GM12878 (cell line): ENCODE data around the gene VAV2. TPM values are rescaled to one million over a fixed set of nuclear protein-coding genes. Genes with fewer than 3 reads are reported as not detected.

Experiments
- ATAC-seq: fragments of 200-7000 bp; cut with Tn5 transposase; 3 replicates; pipeline ENCODE4 v1.9.1; 2020; ENCODE audit warnings: mild to moderate bottlenecking, moderate library complexity
- BruUV-seq: library from RNA; stranded (reverse); fragments of 400-500 nt; replicated peaks from 2 replicates; lab custom pipeline; 2021; lab: Mats Ljungman, UMichigan
- CTCF ChIA-PET: fragments of 300-600 bp; sonication (Branson Sonifier 250); formaldehyde crosslinking; extraction: SDS; loops from one replicate; lab custom pipeline; 2021; ENCODE audit warnings: inconsistent platforms; lab: Yijun Ruan, JAX
- POLR2A ChIA-PET: fragments of 350-600 bp; formaldehyde crosslinking; extraction: SDS; loops from one replicate; lab custom pipeline; 2021; ENCODE audit warnings: inconsistent platforms; lab: Charles Lee
- RAD21 ChIA-PET: fragments of 300-600 bp; sonication (Branson Sonifier 250); formaldehyde crosslinking; loops from one replicate; lab custom pipeline; 2023; ENCODE audit warnings: antibody characterized with exemption; ENCODE audit not compliant: unreplicated experiment; lab: Charles Lee
- SMC1A ChIA-PET: fragments of 300-600 bp; sonication (Branson Sonifier 250); formaldehyde crosslinking; loops from one replicate; lab custom pipeline; 2023; ENCODE audit not compliant: unreplicated experiment, uncharacterized antibody; lab: Charles Lee
- DNase-seq: peaks from one replicate; pipeline ENCODE4 v3.0.0-alpha.2; 2011; ENCODE audit warnings: low read depth, low spot score
- FAIRE-seq: peaks from 3 replicates; lab custom pipeline; 2011; peaks lifted over from hg19 to GRCh38; lab: Jason Lieb, UNC
- H2AFZ ChIP-seq: 2 replicates; pipeline ENCODE4 v1.6.0; 2011; ENCODE audit warnings: low read depth, low read length, control low read depth; ENCODE audit not compliant: control insufficient read depth
- H3K27ac ChIP-seq: 2 replicates; pipeline ENCODE4 v1.5.1; 2011; ENCODE audit warnings: control low read depth; ENCODE audit not compliant: control insufficient read depth, insufficient read depth
- H3K27me3 ChIP-seq, 2 experiments: replicated peaks in 1 of 2; 2 replicates each; pipeline versions ENCODE4 v1.6.0 to v1.6.1; 2011; ENCODE audit warnings: low read length in 1 of 2; ENCODE audit not compliant: control insufficient read depth in 2 of 2, insufficient read depth in 2 of 2
- H3K36me3 ChIP-seq, 2 experiments: 2 replicates each; pipeline ENCODE4 v1.5.1; 2011; ENCODE audit warnings: low read length in 1 of 2; ENCODE audit not compliant: control insufficient read depth in 2 of 2, insufficient read depth in 2 of 2
- H3K4me1 ChIP-seq: 2 replicates; pipeline ENCODE4 v1.6.1; 2011; ENCODE audit warnings: mild to moderate bottlenecking, low read length, moderate library complexity, mixed read lengths; ENCODE audit not compliant: control insufficient read depth, insufficient read depth
- H3K4me2 ChIP-seq: 2 replicates; pipeline ENCODE4 v1.6.0; 2011; ENCODE audit warnings: control low read depth; ENCODE audit not compliant: control insufficient read depth, insufficient read depth
- H3K4me3 ChIP-seq: fragments of 200-600 bp; sonication (generic); 2 replicates; pipeline ENCODE4 v1.5.1; 2016
- H3K79me2 ChIP-seq: 2 replicates; pipeline ENCODE4 v1.6.0; 2011; ENCODE audit warnings: low read length; ENCODE audit not compliant: control insufficient read depth, insufficient read depth
- H3K9ac ChIP-seq: 2 replicates; pipeline ENCODE4 v1.8.0; 2011; ENCODE audit warnings: low read length, control low read depth, mixed read lengths; ENCODE audit not compliant: control insufficient read depth, insufficient read depth
- H3K9me3 ChIP-seq: replicated peaks from 3 replicates; pipeline ENCODE4 v1.5.1; 2011; ENCODE audit warnings: mild to moderate bottlenecking, low read length; ENCODE audit not compliant: control insufficient read depth, insufficient read depth
- H4K20me1 ChIP-seq: 2 replicates; pipeline ENCODE4 v1.6.0; 2011; ENCODE audit not compliant: control insufficient read depth, insufficient read depth
- BRCA1 ChIP-seq: IDR thresholded peaks from 2 replicates; pipeline ENCODE4 v1.6.1; 2011; ENCODE audit warnings: low read depth, low read length, improper control_type of control experiment
- EED ChIP-seq: sonication (generic); IDR thresholded peaks from 2 replicates; pipeline ENCODE4 v1.6.1; 2016; ENCODE audit warnings: antibody characterized with exemption, low read depth
- GATAD2B ChIP-seq: fragments of 450-650 bp; conservative IDR thresholded peaks from 2 replicates; pipeline ENCODE4 v1.6.1; 2017; ENCODE audit warnings: low read depth, mild to moderate bottlenecking, moderate library complexity
- JUNB ChIP-seq: IDR thresholded peaks from 2 replicates; pipeline ENCODE4 v1.6.1; 2016; ENCODE audit warnings: antibody characterized with exemption, mild to moderate bottlenecking
- MTA2 ChIP-seq: fragments of 450-650 bp; IDR thresholded peaks from 2 replicates; pipeline ENCODE4 v1.6.1; 2016; ENCODE audit warnings: low read depth, mild to moderate bottlenecking, moderate library complexity
- NFIC ChIP-seq: IDR thresholded peaks from 2 replicates; pipeline ENCODE4 v1.6.1; 2012; ENCODE audit warnings: low read depth, mild to moderate bottlenecking, inconsistent platforms, low read length, moderate library complexity
- POLR2A ChIP-seq: IDR thresholded peaks from 2 replicates; pipeline ENCODE4 v1.6.1; 2011; ENCODE audit warnings: low read depth, mild to moderate bottlenecking, low read length
- RFX5 ChIP-seq: IDR thresholded peaks from 2 replicates; pipeline ENCODE4 v1.6.1; 2011; ENCODE audit warnings: low read depth, low read length, improper control_type of control experiment
- STAT3 ChIP-seq: IDR thresholded peaks from 2 replicates; pipeline ENCODE4 v1.6.1; 2011; ENCODE audit warnings: low read depth, low read length, improper control_type of control experiment
- USF2 ChIP-seq: IDR thresholded peaks from 2 replicates; pipeline ENCODE4 v1.6.1; 2011; ENCODE audit warnings: low read depth, low read length, improper control_type of control experiment, borderline replicate concordance
- ZNF274 ChIP-seq: IDR thresholded peaks from one replicate; pipeline ENCODE4 v1.8.0; 2011; ENCODE audit not compliant: insufficient read length, insufficient read depth
- WGBS: methylation state at CpG from one replicate; pipeline ENCODE4 v1.1.6; 2016; ENCODE audit warnings: low lambda C conversion rate; ENCODE audit not compliant: insufficient replicate concordance, insufficient coverage; ENCODE audit errors: missing lambda C conversion rate; 5-methylcytosine and 5-hydroxymethylcytosine counted together
- in situ Hi-C: fragments of 300-500 bp; cut with MboI; formaldehyde crosslinking; loops from 9 replicates; pipeline ENCODE4 v1.14.3; 2018; ENCODE audit warnings: mixed read lengths
- intact Hi-C: fragments of 100-400 bp; cut with micrococcal nuclease; formaldehyde crosslinking; loops from one replicate; pipeline ENCODE4 v1.14.2; 2022; ENCODE audit not compliant: unreplicated experiment
- polyA plus RNA-seq, 11 experiments: library from polyadenylated mRNA; depleted of rRNA in 4 of 11; unstranded in 6 of 11; stranded (reverse) in 5 of 11; fragments of >200 nt; fragmentation: Nextera tagmentation in 4 of 11; fragmentation: Illumina TruSeq in 1 of 11; extraction: Ambion mirVana in 4 of 11; extraction: Trizol in 1 of 11; gene quantifications; 1 replicate in 1 of 11; 2 replicates in 10 of 11; pipeline versions ENCODE4 v1.2.1 to v1.2.3, GENCODE V29; 2011 to 2016; ENCODE audit warnings: inconsistent platforms in 2 of 11, missing spikeins in 2 of 11, low read depth in 1 of 11
- total RNA-seq, 4 experiments: library from RNA; depleted of rRNA in 3 of 4; stranded (reverse); fragments of >200 nt in 3 of 4; fragmentation: Illumina TruSeq in 1 of 4; extraction: Trizol in 1 of 4; gene quantifications; 2 replicates each; pipeline versions ENCODE4 v1.2.1 to v1.2.3, GENCODE V29; 2013 to 2021
- TF ChIP-seq, protein P1 (sequence below): fragments of 450-650 bp; IDR thresholded peaks from 2 replicates; pipeline ENCODE4 v1.6.1; 2017; ENCODE audit warnings: mild to moderate bottlenecking, low read depth, inconsistent platforms; ENCODE audit not compliant: poor library complexity, severe bottlenecking
- TF ChIP-seq, protein P2 (sequence below): fragments of 450-650 bp; IDR thresholded peaks from 2 replicates; pipeline ENCODE4 v1.6.1; 2016; ENCODE audit warnings: mild to moderate bottlenecking

Gene VAV2
- total and polyA plus RNA-seq, 10 of the 15 experiments (the other 5 are each of a cell fraction or from before 2014, with no cell fraction given) = 0.13 to 43.9 (median 16.9) TPM

DNA sequence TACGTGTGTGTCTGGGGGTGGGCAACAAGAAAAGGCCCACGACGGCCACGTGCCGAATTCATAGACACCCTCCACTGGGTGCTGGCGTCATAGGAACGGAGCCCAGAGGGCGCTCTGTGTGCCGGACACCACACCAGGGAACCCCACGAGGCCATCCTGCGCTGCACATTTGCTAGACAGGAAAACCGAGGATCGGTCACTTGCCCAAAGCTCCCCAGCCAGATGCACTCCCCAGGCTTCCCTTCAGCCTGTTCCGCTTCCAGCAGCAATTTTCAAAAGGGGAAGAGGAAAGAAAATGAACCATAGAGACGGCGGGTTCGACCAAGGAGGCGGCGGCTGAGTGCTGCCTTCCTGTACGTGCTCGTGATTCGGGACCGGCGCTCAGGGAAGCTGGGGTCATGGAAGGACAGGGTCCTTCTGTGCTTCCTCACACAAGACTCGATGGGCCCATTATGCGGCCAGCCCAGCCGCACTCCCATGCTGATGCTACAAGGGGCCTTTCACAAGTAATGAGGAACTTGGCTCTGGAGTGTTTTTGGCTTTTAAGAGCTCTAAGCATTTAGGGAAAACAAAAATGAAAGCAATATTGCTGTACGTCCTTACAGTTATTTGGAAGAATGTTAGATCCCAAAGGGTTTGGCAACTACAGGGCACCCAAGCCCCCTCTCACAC is 129.4 kb downstream of the VAV2 start:
- no peak overlapping the region for H2AFZ ChIP-seq
- CTCF ChIA-PET = interaction anchor here (1.5 kb wide), 1 partner anchor 70 kb away, joined by 4 read pairs; no protein-coding TSS in a partner anchor

GRCh38 chr9:133861692-133862091 is 130.4 kb downstream of the VAV2 start:
- POLR2A ChIA-PET = no interaction called here
- RAD21 ChIA-PET = no interaction called here

More for the DNA sequence above, 129.4 kb downstream of the VAV2 start:
- Histone ChIP-seq H3K27me3 (no peaks in the 10 kb centered on the region), H3K9ac (no peak overlapping the region), H3K4me2 (no peak overlapping the region), H3K4me3 (no peak overlapping the region), H4K20me1 (0 out of 2 replicates have a peak, but pooled peaks cover 2% of the 10 kb centered on the region), H3K36me3 (peaks cover 6 to 20% of the 10 kb centered on the region in 2 experiments; a peak in 3 of 4 replicates), H3K79me2 (peaks cover 6% of the 10 kb centered on the region), H3K27ac (no peak overlapping the region), H3K4me1 (no peaks in the 10 kb centered on the region), H3K9me3 (peaks cover 3% of the 10 kb centered on the region; the same call in 1 of the 3 replicates)
- ChIA-PET SMC1A (no interaction called here), RAD21 (no interaction called here), POLR2A (no interaction called here)
- in situ Hi-C loops = no loop called here
- TF ChIP-seq EED = no peak
- no peak for FAIRE-seq
- 90% methylated on average over 28 of the region's 28 CpGs for whole genome bisulfite sequencing
- intact Hi-C loops = no loop called here
- no peak for DNase-seq
- BruUV-seq = no TSS peak
- ATAC-seq = no peak

More at GRCh38 chr9:133861692-133862091, 130.4 kb downstream of the VAV2 start:
- in situ Hi-C loops = no loop called here
- Histone ChIP-seq H3K4me2 (no peak overlapping the region), H3K79me2 (peaks cover 6% of the 10 kb centered on the region), H4K20me1 (0 out of 2 replicates have a peak, but pooled peaks cover 2% of the 10 kb centered on the region), H3K4me1 (no peaks in the 10 kb centered on the region), H2AFZ (no peak overlapping the region), H3K9ac (no peak overlapping the region), H3K9me3 (peaks cover 3% of the 10 kb centered on the region; the same call in 1 of the 3 replicates), H3K27ac (no peak overlapping the region), H3K27me3 (no peaks in the 10 kb centered on the region), H3K4me3 (no peak overlapping the region), H3K36me3 (peaks cover 6 to 24% of the 10 kb centered on the region in 2 experiments; a peak in 3 of 4 replicates)
- ChIA-PET CTCF (no interaction called here), SMC1A (no interaction called here)
- FAIRE-seq = no peak
- no peak for ATAC-seq
- TF ChIP-seq STAT3 (no peak), POLR2A (no peak), NFIC (no peak), GATAD2B (no peak), USF2 (no peak), JUNB (no peak), BRCA1 (no peak), RFX5 (no peak), MTA2 (no peak), ZNF274 (no peak)
- TF ChIP-seq, protein P1, sequence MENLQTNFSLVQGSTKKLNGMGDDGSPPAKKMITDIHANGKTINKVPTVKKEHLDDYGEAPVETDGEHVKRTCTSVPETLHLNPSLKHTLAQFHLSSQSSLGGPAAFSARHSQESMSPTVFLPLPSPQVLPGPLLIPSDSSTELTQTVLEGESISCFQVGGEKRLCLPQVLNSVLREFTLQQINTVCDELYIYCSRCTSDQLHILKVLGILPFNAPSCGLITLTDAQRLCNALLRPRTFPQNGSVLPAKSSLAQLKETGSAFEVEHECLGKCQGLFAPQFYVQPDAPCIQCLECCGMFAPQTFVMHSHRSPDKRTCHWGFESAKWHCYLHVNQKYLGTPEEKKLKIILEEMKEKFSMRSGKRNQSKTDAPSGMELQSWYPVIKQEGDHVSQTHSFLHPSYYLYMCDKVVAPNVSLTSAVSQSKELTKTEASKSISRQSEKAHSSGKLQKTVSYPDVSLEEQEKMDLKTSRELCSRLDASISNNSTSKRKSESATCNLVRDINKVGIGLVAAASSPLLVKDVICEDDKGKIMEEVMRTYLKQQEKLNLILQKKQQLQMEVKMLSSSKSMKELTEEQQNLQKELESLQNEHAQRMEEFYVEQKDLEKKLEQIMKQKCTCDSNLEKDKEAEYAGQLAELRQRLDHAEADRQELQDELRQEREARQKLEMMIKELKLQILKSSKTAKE = no peak
- TF ChIP-seq, protein P2, sequence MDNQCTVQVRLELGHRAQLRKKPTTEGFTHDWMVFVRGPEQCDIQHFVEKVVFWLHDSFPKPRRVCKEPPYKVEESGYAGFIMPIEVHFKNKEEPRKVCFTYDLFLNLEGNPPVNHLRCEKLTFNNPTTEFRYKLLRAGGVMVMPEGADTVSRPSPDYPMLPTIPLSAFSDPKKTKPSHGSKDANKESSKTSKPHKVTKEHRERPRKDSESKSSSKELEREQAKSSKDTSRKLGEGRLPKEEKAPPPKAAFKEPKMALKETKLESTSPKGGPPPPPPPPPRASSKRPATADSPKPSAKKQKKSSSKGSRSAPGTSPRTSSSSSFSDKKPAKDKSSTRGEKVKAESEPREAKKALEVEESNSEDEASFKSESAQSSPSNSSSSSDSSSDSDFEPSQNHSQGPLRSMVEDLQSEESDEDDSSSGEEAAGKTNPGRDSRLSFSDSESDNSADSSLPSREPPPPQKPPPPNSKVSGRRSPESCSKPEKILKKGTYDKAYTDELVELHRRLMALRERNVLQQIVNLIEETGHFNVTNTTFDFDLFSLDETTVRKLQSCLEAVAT = no peak
- no peak for DNase-seq
- BruUV-seq = no TSS peak
- intact Hi-C loops = no loop called here
- WGBS = 64% methylated on average over 5 of the region's 5 CpGs
